ENCODE results near the gene FAM163B.

DNA sequence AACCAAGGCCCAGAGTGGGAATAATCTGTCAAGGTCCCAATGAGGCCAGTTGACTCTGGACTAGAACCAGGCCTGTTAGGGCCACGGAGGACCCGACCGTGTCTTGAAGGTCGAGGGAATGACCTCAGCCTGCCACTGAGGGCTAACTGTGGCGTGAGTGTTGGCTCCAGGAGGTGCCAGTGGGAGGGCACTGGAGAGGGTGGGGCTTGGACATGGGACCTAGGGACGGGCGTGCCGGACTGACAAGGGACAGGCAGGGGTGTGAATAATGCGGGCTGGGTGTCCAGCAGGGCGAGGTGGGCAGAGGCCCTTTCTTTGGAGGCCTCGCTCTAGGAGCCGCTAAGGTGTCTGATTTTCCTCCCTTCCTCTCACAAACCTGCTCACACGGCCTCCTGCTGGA is 67.2 kb downstream of the FAM163B start:
- TF ChIP-seq, protein P1, sequence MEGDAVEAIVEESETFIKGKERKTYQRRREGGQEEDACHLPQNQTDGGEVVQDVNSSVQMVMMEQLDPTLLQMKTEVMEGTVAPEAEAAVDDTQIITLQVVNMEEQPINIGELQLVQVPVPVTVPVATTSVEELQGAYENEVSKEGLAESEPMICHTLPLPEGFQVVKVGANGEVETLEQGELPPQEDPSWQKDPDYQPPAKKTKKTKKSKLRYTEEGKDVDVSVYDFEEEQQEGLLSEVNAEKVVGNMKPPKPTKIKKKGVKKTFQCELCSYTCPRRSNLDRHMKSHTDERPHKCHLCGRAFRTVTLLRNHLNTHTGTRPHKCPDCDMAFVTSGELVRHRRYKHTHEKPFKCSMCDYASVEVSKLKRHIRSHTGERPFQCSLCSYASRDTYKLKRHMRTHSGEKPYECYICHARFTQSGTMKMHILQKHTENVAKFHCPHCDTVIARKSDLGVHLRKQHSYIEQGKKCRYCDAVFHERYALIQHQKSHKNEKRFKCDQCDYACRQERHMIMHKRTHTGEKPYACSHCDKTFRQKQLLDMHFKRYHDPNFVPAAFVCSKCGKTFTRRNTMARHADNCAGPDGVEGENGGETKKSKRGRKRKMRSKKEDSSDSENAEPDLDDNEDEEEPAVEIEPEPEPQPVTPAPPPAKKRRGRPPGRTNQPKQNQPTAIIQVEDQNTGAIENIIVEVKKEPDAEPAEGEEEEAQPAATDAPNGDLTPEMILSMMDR (IDR thresholded peaks at IDR 0.05; ENCODE audit: control extremely low read depth in 1 of 3, insufficient read depth in 1 of 3, low read depth in 1 of 3, low read length in 3 of 3): no peak
- TF ChIP-seq EP300 (IDR thresholded peaks at IDR 0.05; ENCODE audit: borderline replicate concordance in 1 of 2, low read depth in 2 of 2, low read length in 2 of 2): no peak
- TF ChIP-seq, protein P2, sequence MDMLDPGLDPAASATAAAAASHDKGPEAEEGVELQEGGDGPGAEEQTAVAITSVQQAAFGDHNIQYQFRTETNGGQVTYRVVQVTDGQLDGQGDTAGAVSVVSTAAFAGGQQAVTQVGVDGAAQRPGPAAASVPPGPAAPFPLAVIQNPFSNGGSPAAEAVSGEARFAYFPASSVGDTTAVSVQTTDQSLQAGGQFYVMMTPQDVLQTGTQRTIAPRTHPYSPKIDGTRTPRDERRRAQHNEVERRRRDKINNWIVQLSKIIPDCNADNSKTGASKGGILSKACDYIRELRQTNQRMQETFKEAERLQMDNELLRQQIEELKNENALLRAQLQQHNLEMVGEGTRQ (IDR thresholded peaks at IDR 0.05; ENCODE audit: low read length): no peak
- no peak for TF ChIP-seq CHD1 (IDR thresholded peaks at IDR 0.05; ENCODE audit: low read depth, low read length)
- no peak for TF ChIP-seq POLR2A (IDR thresholded peaks at IDR 0.05; ENCODE audit: control extremely low read depth in 1 of 2, low read depth in 2 of 2, low read length in 2 of 2)
- TF ChIP-seq RFX5 (IDR thresholded peaks at IDR 0.05; ENCODE audit: borderline replicate concordance, low read depth, low read length): no peak
- TF ChIP-seq RAD21 (IDR thresholded peaks at IDR 0.05 in 1 of 2, conservative IDR thresholded peaks at IDR 0.05 in 1 of 2; ENCODE audit: low read depth in 2 of 2, low read length in 2 of 2): no peak
- no peak for TF ChIP-seq POLR2AphosphoS5 (IDR thresholded peaks at IDR 0.05; ENCODE audit: low read depth, low read length)
- no peak for TF ChIP-seq SP4 (IDR thresholded peaks at IDR 0.05; ENCODE audit: low read length)
- no peak for TF ChIP-seq GTF2F1 (IDR thresholded peaks at IDR 0.05; ENCODE audit: borderline replicate concordance, low read depth, low read length)

Data from H1 (cell line).